Measurements from ENCODE around the gene SAV1.

GRCh38 chr14:50619569-50620141 lies 48.5 kb downstream of the SAV1 start:
- TF ChIP-seq CTCF (IDR thresholded peaks at IDR 0.05) (peak; percentile 42 to 81 (median 64)), POLR2A (IDR thresholded peaks at IDR 0.05) (no peak)
